Osteoblast (primary cell): ENCODE results near the gene CLDN15. TPM values are rescaled to one million over a fixed set of nuclear protein-coding genes. Genes with fewer than 3 reads are reported as not detected.
A peak's percentile ranks its signal among the peaks of the same experiment; 100 is the strongest.

ENCODE experiments used
- DNase-seq: peaks from one replicate; pipeline ENCODE4 v3.0.0; 2011; ENCODE audit warnings: low spot score, mixed read lengths; ENCODE audit not compliant: insufficient read length; ENCODE audit errors: missing footprints
- H2AFZ ChIP-seq: 2 replicates; pipeline ENCODE4 v1.6.0; 2011; ENCODE audit warnings: mild to moderate bottlenecking, low read length
- H3K27ac ChIP-seq: 2 replicates; pipeline ENCODE4 v1.5.1; 2011; ENCODE audit warnings: mild to moderate bottlenecking, low read depth, low read length, moderate library complexity
- H3K27me3 ChIP-seq: 2 replicates; pipeline ENCODE4 v1.6.0; 2012; ENCODE audit warnings: mild to moderate bottlenecking, control low read depth, inconsistent platforms, low read length, moderate library complexity; ENCODE audit not compliant: insufficient read depth
- H3K36me3 ChIP-seq: 2 replicates; pipeline ENCODE4 v1.5.1; 2011; ENCODE audit warnings: mild to moderate bottlenecking, low read length, control low read depth, moderate library complexity; ENCODE audit not compliant: insufficient read depth
- H3K4me1 ChIP-seq: 2 replicates; pipeline ENCODE4 v1.5.1; 2011; ENCODE audit warnings: mild to moderate bottlenecking, low read length, control low read depth, moderate library complexity; ENCODE audit not compliant: insufficient read depth
- H3K4me2 ChIP-seq: 2 replicates; pipeline ENCODE4 v1.6.0; 2011; ENCODE audit warnings: mild to moderate bottlenecking, low read length; ENCODE audit not compliant: insufficient read depth
- H3K4me3 ChIP-seq: fragments of 200-600 bp; sonication (generic); 3 replicates; pipeline ENCODE4 v1.5.1; 2012; ENCODE audit warnings: mild to moderate bottlenecking, low read length, inconsistent platforms; ENCODE audit not compliant: insufficient read depth
- H3K79me2 ChIP-seq: 2 replicates; pipeline ENCODE4 v1.6.0; 2012; ENCODE audit warnings: mild to moderate bottlenecking, low read length, control low read depth, inconsistent platforms; ENCODE audit not compliant: insufficient read depth
- H3K9me3 ChIP-seq: 2 replicates; pipeline ENCODE4 v1.5.1; 2011; ENCODE audit warnings: low read depth, low read length, control low read depth
- H4K20me1 ChIP-seq: 2 replicates; pipeline ENCODE4 v1.6.0; 2012; ENCODE audit warnings: mild to moderate bottlenecking, low read length, control low read depth; ENCODE audit not compliant: insufficient read depth
- small RNA-seq: library from RNA; depleted of rRNA; stranded (forward); fragments of <200 nt; gene quantifications from one replicate; pipeline ENCODE3, GENCODE V24; 2012
- total RNA-seq: library from RNA; depleted of rRNA; stranded (reverse); fragments of >200 nt; gene quantifications from 2 replicates; pipeline ENCODE4 v1.2.3, GENCODE V29; 2012
- TF ChIP-seq, protein P1 (sequence below): IDR thresholded peaks from 2 replicates; pipeline ENCODE4 v1.5.1; 2011; ENCODE audit warnings: mild to moderate bottlenecking, low read depth, low read length, moderate library complexity; ENCODE audit errors: extremely low read depth

The CLDN15 gene
- total RNA-seq, 1 donor, result 3.3 TPM

DNA sequence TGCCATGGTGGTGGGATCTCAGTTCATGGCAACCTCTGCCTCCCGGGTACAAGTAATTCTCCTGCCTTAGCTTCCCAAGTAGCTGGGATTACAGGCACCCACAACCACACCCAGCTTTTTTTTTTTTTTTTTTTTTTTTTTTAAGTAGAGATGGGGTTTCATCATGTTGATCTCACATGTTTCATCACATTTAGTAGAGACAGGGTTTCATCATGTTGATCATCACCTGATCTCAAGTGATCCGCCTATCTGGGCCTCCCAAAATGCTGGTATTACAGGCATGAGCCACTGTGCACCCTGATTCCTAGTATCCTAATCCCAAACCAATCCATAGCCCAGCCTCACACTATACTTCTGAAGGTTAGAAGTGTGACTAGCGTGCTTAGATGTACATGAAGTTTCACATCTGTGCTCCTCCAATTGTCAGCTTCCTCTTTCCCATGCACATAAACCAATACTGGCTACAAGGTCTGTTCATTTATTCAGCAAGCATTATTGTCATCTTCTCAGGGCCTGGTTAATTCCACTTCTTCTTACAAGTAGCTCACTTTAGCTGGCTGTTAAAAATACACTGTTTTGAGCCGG, 50.7 kb downstream of the CLDN15 start:
- Histone ChIP-seq H3K27ac (no peak overlapping the region), H3K79me2 (no peaks in the 10 kb centered on the region), H3K4me1 (peaks cover 4% of the 10 kb centered on the region), H3K4me2 (no peak overlapping the region), H3K27me3 (peaks cover 4% of the 10 kb centered on the region), H3K36me3 (no peaks in the 10 kb centered on the region), H4K20me1 (no peaks in the 10 kb centered on the region), H2AFZ (no peak overlapping the region), H3K9me3 (no peaks in the 10 kb centered on the region), H3K4me3 (no peak overlapping the region)
- no peak for DNase-seq
- TF ChIP-seq, protein P1, sequence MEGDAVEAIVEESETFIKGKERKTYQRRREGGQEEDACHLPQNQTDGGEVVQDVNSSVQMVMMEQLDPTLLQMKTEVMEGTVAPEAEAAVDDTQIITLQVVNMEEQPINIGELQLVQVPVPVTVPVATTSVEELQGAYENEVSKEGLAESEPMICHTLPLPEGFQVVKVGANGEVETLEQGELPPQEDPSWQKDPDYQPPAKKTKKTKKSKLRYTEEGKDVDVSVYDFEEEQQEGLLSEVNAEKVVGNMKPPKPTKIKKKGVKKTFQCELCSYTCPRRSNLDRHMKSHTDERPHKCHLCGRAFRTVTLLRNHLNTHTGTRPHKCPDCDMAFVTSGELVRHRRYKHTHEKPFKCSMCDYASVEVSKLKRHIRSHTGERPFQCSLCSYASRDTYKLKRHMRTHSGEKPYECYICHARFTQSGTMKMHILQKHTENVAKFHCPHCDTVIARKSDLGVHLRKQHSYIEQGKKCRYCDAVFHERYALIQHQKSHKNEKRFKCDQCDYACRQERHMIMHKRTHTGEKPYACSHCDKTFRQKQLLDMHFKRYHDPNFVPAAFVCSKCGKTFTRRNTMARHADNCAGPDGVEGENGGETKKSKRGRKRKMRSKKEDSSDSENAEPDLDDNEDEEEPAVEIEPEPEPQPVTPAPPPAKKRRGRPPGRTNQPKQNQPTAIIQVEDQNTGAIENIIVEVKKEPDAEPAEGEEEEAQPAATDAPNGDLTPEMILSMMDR, result no peak

DNA sequence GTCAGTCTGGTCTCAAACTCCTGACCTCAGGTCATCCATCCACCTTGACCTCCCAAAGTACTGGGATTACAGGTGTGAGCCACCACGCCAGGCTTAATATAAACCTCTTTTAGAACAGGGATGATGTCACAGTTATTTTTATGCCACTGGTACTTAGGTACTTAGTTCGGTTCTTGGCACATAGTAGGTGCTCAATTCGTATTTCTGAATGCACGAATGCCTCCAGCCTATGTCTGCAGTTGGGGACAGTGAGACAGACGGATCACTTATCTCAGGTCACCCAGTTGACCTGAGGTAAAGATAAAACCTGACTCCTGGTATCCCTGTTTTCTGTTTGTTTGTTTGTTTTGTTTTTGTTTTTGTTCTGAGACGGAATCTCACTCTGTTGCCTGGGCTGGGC, 51.4 kb downstream of the CLDN15 start:
- no peaks in the 10 kb centered on the region for H3K36me3 ChIP-seq
- H3K9me3 ChIP-seq, result no peaks in the 10 kb centered on the region
- H4K20me1 ChIP-seq, result no peaks in the 10 kb centered on the region
- peaks cover 4% of the 10 kb centered on the region for H3K4me1 ChIP-seq
- no peaks in the 10 kb centered on the region for H3K79me2 ChIP-seq
- TF ChIP-seq, protein P1, result no peak
- H3K27ac ChIP-seq, result no peak overlapping the region
- peaks cover 5% of the 10 kb centered on the region for H3K27me3 ChIP-seq
- H3K4me3 ChIP-seq, result no peak overlapping the region
- no peak overlapping the region for H2AFZ ChIP-seq
- no peak overlapping the region for H3K4me2 ChIP-seq
- DNase-seq, result no peak

DNA sequence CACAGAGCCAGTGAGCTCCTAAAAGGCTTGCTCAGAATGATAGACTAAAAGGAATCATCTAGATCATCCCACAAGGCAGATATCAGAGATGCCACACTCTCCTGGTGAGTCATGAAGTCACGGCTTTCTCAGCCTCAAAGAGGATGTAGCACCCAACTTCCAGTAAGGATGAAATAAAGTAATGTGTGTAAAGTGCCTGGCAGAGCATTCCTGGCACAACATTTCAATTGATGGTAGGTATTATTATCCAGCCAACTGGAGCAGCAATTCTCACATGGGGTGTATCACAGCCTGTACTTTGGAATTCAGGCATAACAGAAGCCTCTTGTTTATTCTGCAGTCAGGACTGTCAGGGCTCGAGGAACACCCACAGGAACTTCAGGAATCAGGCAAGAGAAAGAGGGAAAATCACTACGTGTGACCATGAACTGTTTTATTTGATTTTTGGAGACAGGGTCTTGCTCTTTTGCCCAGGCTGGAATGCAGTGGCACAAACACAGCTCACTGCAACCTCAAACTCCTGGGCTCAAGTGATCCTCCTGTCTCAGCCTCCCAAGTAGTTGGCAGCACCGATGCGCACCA, 52.3 kb downstream of the CLDN15 start:
- H3K27ac ChIP-seq, result no peak overlapping the region
- no peak overlapping the region for H3K4me3 ChIP-seq
- no peaks in the 10 kb centered on the region for H4K20me1 ChIP-seq
- no peak overlapping the region for H3K4me2 ChIP-seq
- no peak overlapping the region for H2AFZ ChIP-seq
- TF ChIP-seq, protein P1, result no peak
- DNase-seq, result peak; percentile 64
- H3K79me2 ChIP-seq, result no peaks in the 10 kb centered on the region
- no peaks in the 10 kb centered on the region for H3K9me3 ChIP-seq
- peaks cover 8% of the 10 kb centered on the region for H3K27me3 ChIP-seq
- peaks cover 4% of the 10 kb centered on the region for H3K4me1 ChIP-seq
- no peaks in the 10 kb centered on the region for H3K36me3 ChIP-seq

Small RNA genes within 50 kb of the gene (small RNA-seq; reads per million reads assigned to genes)
- gene RNU6-1104P, result not detected

Other genes with a start within 250 kb of the CLDN15 start
- under 0.01 TPM in 1 of 2 replicates, not detected in the other for gene MUC17, start 217.7 kb downstream of the CLDN15 start, total RNA-seq
- 13.8 and 14.7 TPM in 2 replicates for gene TRIM56, start 152.3 kb downstream of the CLDN15 start, total RNA-seq
- gene SERPINE1, start 110.7 kb downstream of the CLDN15 start, total RNA-seq, result 237 and 278 TPM in 2 replicates
- gene AP1S1, start 83.3 kb downstream of the CLDN15 start, total RNA-seq, result 101 and 102 TPM in 2 replicates
- 0.36 TPM in 1 of 2 replicates, not detected in the other for gene VGF, start 72.2 kb downstream of the CLDN15 start, total RNA-seq
- not detected in 2 replicates for gene NAT16, start 57.5 kb downstream of the CLDN15 start, total RNA-seq
- gene MOGAT3, start 36.8 kb downstream of the CLDN15 start, total RNA-seq, result not detected in 2 replicates
- 78.7 and 81.8 TPM in 2 replicates for gene PLOD3, start 20.2 kb downstream of the CLDN15 start, total RNA-seq
- gene ZNHIT1, start 19.6 kb downstream of the CLDN15 start, total RNA-seq, result 64.4 and 66.0 TPM in 2 replicates
- 118 and 136 TPM in 2 replicates for gene FIS1, start 7.3 kb upstream of the CLDN15 start, total RNA-seq
- gene IFT22, start 84.0 kb upstream of the CLDN15 start, total RNA-seq, result 32.7 and 35.8 TPM in 2 replicates
- not detected in 2 replicates for gene COL26A1, start 125.1 kb upstream of the CLDN15 start, total RNA-seq